HG03469 (cell line): ENCODE data around the gene ARHGAP15.

ENCODE experiments used
- ATAC-seq: cut with Tn5 transposase; IDR thresholded peaks from one replicate; pipeline ENCODE4 v1.9.1; 2021; ENCODE audit warnings: mild to moderate bottlenecking, moderate library complexity, moderate number of reproducible peaks; ENCODE audit not compliant: unreplicated experiment

Gene ARHGAP15

GRCh38 chr2:143144813-143145455 lies 15.7 kb downstream of the ARHGAP15 start:
- ATAC-seq: no peak

GRCh38 chr2:143146366-143146765 lies 17.1 kb downstream of the ARHGAP15 start:
- no peak for ATAC-seq

- no peak for ATAC-seq
These were observed 17.8 kb downstream of the ARHGAP15 start for GRCh38 chr2:143146815-143147530.

DNA sequence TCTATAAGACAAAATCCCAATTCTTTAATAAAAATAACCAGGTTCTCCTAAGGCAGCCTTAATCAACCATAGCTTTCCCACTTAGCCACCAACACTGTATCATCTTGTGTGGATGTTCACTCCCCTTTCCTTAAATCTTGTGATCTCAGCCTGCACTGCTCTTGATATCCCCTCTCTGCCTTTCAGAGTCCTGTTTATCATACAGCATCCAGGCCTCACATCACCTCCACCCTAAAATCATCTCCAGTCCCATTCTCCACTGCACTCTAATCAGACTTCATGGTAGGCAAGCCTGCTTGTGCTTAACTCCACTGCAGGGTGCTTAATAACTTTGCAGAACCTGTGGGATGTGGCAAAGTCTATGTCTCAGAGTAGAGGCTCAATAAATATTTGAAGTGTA lies 18.8 kb downstream of the ARHGAP15 start:
- ATAC-seq: no peak

DNA sequence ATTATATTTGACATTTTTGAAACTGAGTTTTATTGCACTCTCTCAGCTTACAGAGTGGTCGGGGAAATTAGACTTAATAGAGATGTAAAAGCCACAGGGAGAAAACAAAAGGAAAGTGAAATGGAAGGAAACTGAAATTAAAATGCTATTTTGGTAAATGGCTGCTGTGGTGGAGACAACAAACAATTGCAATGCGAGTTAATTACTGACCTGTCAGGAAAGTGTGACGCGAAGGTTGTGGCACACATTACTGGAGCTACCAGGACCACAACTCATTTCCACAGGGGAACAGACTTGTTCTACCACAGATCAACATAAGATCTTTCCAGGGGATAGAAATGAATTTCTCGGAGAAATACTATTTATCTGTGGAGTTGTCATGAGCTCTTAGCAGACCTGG lies 19.5 kb downstream of the ARHGAP15 start:
- ATAC-seq: no peak

GRCh38 chr2:143150287-143150686 lies 21.1 kb downstream of the ARHGAP15 start:
- peak; percentile 58 for ATAC-seq

- ATAC-seq: no peak
These were observed 22.0 kb downstream of the ARHGAP15 start for GRCh38 chr2:143151111-143151752.

GRCh38 chr2:143152219-143152618 lies 23.0 kb downstream of the ARHGAP15 start:
- no peak for ATAC-seq

- no peak for ATAC-seq
These were observed 23.4 kb downstream of the ARHGAP15 start for GRCh38 chr2:143152637-143153036.

DNA sequence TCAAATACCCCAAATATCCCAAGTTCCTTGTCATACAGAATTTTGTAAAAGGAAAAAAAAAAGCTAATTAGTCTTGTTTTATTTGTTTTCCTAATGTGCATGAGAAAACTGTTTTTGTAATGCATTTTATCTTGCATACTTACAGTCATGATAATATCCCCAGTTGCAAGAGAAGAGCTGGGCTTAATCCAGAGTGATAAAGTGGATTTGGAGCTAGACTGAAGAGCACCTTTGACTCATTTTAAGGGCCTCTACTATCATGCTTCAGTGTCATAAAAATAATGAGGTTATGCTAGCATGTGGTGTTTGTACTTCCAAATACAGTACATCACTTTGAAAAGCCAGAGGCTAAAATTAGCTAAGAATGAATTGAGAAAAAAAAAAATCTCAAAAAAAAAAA lies 26.4 kb downstream of the ARHGAP15 start:
- ATAC-seq: no peak

DNA sequence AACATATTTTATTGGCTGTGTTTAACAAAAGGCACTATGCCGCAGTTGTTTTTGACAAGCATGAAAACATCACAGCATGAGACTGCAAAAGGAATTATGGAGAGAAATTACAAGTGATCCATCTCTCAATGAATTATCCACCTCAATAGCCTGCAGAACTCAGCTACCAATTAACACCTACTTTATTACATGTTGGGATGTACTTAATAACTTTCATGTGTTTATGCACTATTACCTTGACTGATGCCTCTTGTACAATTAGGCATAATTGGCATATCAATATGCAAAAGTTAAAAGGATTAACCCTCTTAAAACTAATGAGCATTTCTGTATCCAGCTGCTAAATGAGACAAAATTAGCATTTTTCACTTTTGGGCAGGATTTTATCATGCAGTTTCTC lies 27.8 kb downstream of the ARHGAP15 start:
- ATAC-seq: no peak

- ATAC-seq: no peak
These were observed 28.2 kb downstream of the ARHGAP15 start for GRCh38 chr2:143157418-143157817.

GRCh38 chr2:143158098-143158497 lies 28.9 kb downstream of the ARHGAP15 start:
- ATAC-seq: no peak

DNA sequence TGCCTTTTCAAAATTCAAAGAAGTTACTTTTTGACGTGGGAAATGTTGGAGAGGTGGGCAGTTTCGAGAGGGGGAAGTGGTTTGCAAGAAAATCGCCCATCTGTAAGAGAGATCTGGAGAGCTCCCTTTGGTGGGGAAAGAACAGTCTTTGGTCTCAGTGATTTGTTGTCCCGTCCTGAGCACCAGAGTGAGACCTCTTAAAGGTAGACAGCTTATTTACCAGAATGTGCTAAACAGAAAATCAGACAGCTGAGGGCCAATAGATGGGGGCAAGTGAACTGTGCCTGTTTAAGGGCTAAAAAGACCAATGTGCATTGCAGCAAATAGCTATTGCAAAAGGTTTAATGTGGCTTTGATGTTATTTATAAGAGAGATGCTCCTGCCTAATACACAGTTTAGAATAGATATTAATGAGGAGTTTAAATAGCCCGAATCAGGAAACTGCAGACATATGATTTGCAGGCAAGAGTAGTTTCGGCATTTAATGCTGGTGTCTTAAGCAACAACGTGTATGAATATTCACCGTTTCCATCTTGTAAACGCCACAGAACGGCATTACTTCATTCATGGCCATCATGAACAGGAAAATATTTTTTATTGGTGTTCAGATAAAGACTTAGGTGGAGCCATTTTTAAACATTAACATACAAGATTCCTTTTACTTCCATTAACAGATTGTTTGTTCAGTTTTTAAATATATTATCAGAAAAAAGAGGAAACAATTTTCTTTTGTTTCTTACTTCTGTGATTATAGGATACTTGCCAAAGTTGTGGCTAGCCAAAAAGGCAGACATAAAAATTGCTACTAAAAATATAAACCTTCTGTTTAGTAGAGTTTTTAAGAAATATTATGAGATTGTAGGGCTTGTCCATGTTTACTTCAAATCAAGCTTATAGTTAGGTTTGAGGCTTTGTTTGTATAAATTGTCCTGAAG lies 29.6 kb downstream of the ARHGAP15 start:
- peak; percentile 37 for ATAC-seq

GRCh38 chr2:143159486-143159840 lies 30.2 kb downstream of the ARHGAP15 start:
- ATAC-seq: no peak

GRCh38 chr2:143160732-143161707 lies 31.8 kb downstream of the ARHGAP15 start:
- ATAC-seq: no peak

- ATAC-seq: no peak
These were observed 33.1 kb downstream of the ARHGAP15 start for GRCh38 chr2:143162123-143162837.

DNA sequence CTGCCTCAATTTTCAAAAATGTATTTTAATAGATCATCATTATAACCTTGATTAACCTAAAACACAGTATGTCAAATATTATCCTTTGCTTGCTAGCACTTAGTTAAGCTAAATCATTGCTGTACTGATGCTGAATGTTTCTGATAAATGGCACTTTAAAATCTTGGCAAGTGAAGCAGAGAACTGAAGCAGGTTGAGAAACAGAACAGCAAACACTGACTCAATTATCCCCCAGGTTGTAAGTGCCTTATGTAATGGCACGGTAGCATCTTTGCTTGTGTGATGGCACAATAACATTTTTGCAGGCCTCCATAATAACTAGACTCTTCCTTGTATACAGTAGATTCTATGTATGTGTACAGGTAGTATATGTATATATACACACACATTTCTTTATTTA lies 33.8 kb downstream of the ARHGAP15 start:
- ATAC-seq: no peak

DNA sequence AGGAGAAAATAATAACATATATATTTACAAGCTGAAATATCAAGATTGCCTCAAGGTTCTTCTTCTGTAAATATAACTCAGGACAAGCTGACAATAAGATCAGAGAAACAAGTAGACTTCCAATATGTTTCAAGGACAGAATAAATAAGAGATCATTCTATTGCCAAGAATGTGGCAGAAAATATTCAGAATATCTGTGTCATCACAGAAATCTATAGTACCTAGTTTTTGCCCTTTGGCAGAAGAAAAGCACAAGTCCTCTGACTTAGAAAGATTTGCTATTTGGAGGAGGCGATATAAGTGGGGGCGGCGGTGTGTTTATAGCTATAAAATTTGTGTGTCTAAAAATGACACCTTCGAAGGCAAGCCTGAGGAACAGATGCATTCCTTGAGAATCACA lies 34.3 kb downstream of the ARHGAP15 start:
- ATAC-seq: no peak
